GM23248 (cell line): ENCODE measurements around the gene AFF3. TPM values are rescaled to one million over a fixed set of nuclear protein-coding genes. Genes with fewer than 3 reads are reported as not detected.
A peak's percentile ranks its signal among the peaks of the same experiment; 100 is the strongest.

Source experiments
- DNase-seq: peaks from one replicate; pipeline ENCODE4 v3.0.0-alpha.2; 2015
- H2AFZ ChIP-seq: fragments of 200-600 bp; sonication (generic); 2 replicates; pipeline ENCODE4 v1.6.1; 2016; ENCODE audit warnings: antibody characterized with exemption
- H3F3A ChIP-seq: fragments of 200-600 bp; sonication (generic); 2 replicates; pipeline ENCODE4 v1.6.1; 2016; ENCODE audit warnings: mild to moderate bottlenecking, antibody characterized with exemption, mixed run types; ENCODE audit not compliant: insufficient read depth
- H3K27ac ChIP-seq: fragments of 200-600 bp; sonication (generic); 2 replicates; pipeline ENCODE4 v1.5.1; 2016; ENCODE audit warnings: mild to moderate bottlenecking
- H3K27me3 ChIP-seq: fragments of 200-600 bp; sonication (generic); replicated peaks from 2 replicates; pipeline ENCODE4 v1.6.1; 2016; ENCODE audit warnings: mild to moderate bottlenecking; ENCODE audit not compliant: insufficient read depth
- H3K36me3 ChIP-seq: fragments of 200-600 bp; sonication (generic); 2 replicates; pipeline ENCODE4 v1.6.1; 2016; ENCODE audit warnings: low read depth, mild to moderate bottlenecking
- H3K4me1 ChIP-seq: fragments of 200-600 bp; sonication (generic); 2 replicates; pipeline ENCODE4 v1.6.1; 2016; ENCODE audit warnings: mild to moderate bottlenecking; ENCODE audit not compliant: insufficient read depth
- H3K4me2 ChIP-seq: fragments of 200-600 bp; sonication (generic); one replicate; pipeline ENCODE4 v1.6.1; 2016; ENCODE audit warnings: mild to moderate bottlenecking; ENCODE audit not compliant: unreplicated experiment
- H3K4me3 ChIP-seq: fragments of 200-600 bp; sonication (generic); 2 replicates; pipeline ENCODE4 v1.5.1; 2016; ENCODE audit warnings: mild to moderate bottlenecking
- H3K79me2 ChIP-seq: fragments of 200-600 bp; sonication (generic); 2 replicates; pipeline ENCODE4 v1.6.1; 2016; ENCODE audit warnings: mild to moderate bottlenecking; ENCODE audit not compliant: insufficient read depth
- H3K9ac ChIP-seq: fragments of 200-600 bp; sonication (generic); 2 replicates; pipeline ENCODE4 v1.6.1; 2016; ENCODE audit warnings: mild to moderate bottlenecking
- H3K9me2 ChIP-seq: fragments of 200-600 bp; sonication (generic); 2 replicates; pipeline ENCODE4 v1.6.1; 2016; ENCODE audit warnings: mixed run types, mild to moderate bottlenecking, moderate library complexity; ENCODE audit not compliant: insufficient read depth
- H3K9me3 ChIP-seq: fragments of 200-600 bp; sonication (generic); one replicate; pipeline ENCODE4 v1.6.1; 2017; ENCODE audit warnings: low read depth
- H4K20me1 ChIP-seq: fragments of 200-600 bp; sonication (generic); 2 replicates; pipeline ENCODE4 v1.6.0; 2016; ENCODE audit not compliant: insufficient read depth
- EZH2 ChIP-seq: fragments of 200-600 bp; sonication (generic); IDR thresholded peaks from 2 replicates; pipeline ENCODE4 v1.6.1; 2018; ENCODE audit warnings: antibody characterized with exemption, mild to moderate bottlenecking; ENCODE audit not compliant: insufficient read depth, poor library complexity, severe bottlenecking
- EZH2phosphoT487 ChIP-seq: fragments of 200-600 bp; sonication (generic); IDR thresholded peaks from 2 replicates; pipeline ENCODE4 v1.6.1; 2018; ENCODE audit warnings: antibody characterized with exemption, moderate library complexity, mild to moderate bottlenecking, low read depth; ENCODE audit not compliant: insufficient read depth
- WGBS, 2 experiments: methylation state at CpG; one replicate each; pipeline ENCODE4 v1.1.6; 2015 to 2017; ENCODE audit warnings: low lambda C conversion rate in 2 of 2, low coverage in 1 of 2; ENCODE audit errors: missing lambda C conversion rate in 2 of 2; 5-methylcytosine and 5-hydroxymethylcytosine counted together
- in situ Hi-C: fragments of 300-500 bp; cut with MboI; formaldehyde crosslinking; loops from 2 replicates; pipeline ENCODE4 v1.15.0; 2020
- polyA plus RNA-seq: library from polyadenylated mRNA; unstranded; fragments of >200 nt; fragmentation: Nextera tagmentation; extraction: Ambion mirVana; gene quantifications from 2 replicates; pipeline ENCODE4 v1.2.1, GENCODE V29; 2016
- total RNA-seq: library from RNA; depleted of rRNA; stranded (reverse); fragments of >200 nt; shearing (Covaris generic); gene quantifications from 2 replicates; pipeline ENCODE4 v1.2.3, GENCODE V29; 2014

AFF3 gene
- total and polyA plus RNA-seq, 2 experiments from 2014 or later = 0.56 to 0.86 TPM

- H2AFZ ChIP-seq = no peak overlapping the region
- no peak overlapping the region for H3K27ac ChIP-seq
- no peak overlapping the region for H3K9ac ChIP-seq
- 67 to 70% methylated on average over 5 of the region's 5 CpGs for WGBS, 2 experiments
- no peaks in the 10 kb centered on the region for H3K9me2 ChIP-seq
- no peak for DNase-seq
- H4K20me1 ChIP-seq = no peaks in the 10 kb centered on the region
- H3K4me3 ChIP-seq = no peak overlapping the region
- no peaks in the 10 kb centered on the region for H3F3A ChIP-seq
- no peaks in the 10 kb centered on the region for H3K4me1 ChIP-seq
- in situ Hi-C loops = no loop called here
- no peaks in the 10 kb centered on the region for H3K27me3 ChIP-seq
- no peaks in the 10 kb centered on the region for H3K36me3 ChIP-seq
- H3K79me2 ChIP-seq = no peaks in the 10 kb centered on the region
- TF ChIP-seq EZH2phosphoT487 (no peak), EZH2 (no peak)
- no peak overlapping the region for H3K4me2 ChIP-seq
- no peaks in the 10 kb centered on the region for H3K9me3 ChIP-seq
Observed at GRCh38 chr2:99617811-99618210, 524.6 kb downstream of the AFF3 start.

GRCh38 chr2:99615247-99615771, 527.1 kb downstream of the AFF3 start:
- in situ Hi-C loops = no loop called here
- peak; percentile 38 for DNase-seq
- Histone ChIP-seq H3K9me3 (no peaks in the 10 kb centered on the region), H3K36me3 (no peaks in the 10 kb centered on the region), H4K20me1 (no peaks in the 10 kb centered on the region), H3K27ac (no peak overlapping the region), H3K4me1 (no peaks in the 10 kb centered on the region), H3K27me3 (no peaks in the 10 kb centered on the region), H3K9me2 (no peaks in the 10 kb centered on the region), H3K4me3 (no peak overlapping the region), H3F3A (no peaks in the 10 kb centered on the region), H3K79me2 (no peaks in the 10 kb centered on the region), H3K4me2 (no peak overlapping the region), H3K9ac (no peak overlapping the region), H2AFZ (no peak overlapping the region)
- TF ChIP-seq EZH2 = no peak
- no peak for TF ChIP-seq EZH2phosphoT487
- 25 to 39% methylated on average over 12 of the region's 12 CpGs for WGBS, 2 experiments

GRCh38 chr2:99613980-99614379, 528.4 kb downstream of the AFF3 start:
- no peak overlapping the region for H3K4me3 ChIP-seq
- H3K36me3 ChIP-seq = no peaks in the 10 kb centered on the region
- H3K79me2 ChIP-seq = no peaks in the 10 kb centered on the region
- in situ Hi-C loops = no loop called here
- H4K20me1 ChIP-seq = no peaks in the 10 kb centered on the region
- no peaks in the 10 kb centered on the region for H3K27me3 ChIP-seq
- H2AFZ ChIP-seq = no peak overlapping the region
- H3K9me2 ChIP-seq = no peaks in the 10 kb centered on the region
- no peaks in the 10 kb centered on the region for H3K9me3 ChIP-seq
- no peak overlapping the region for H3K27ac ChIP-seq
- H3K4me2 ChIP-seq = no peak overlapping the region
- H3K9ac ChIP-seq = no peak overlapping the region
- TF ChIP-seq EZH2phosphoT487 (no peak), EZH2 (no peak)
- 71 to 72% methylated on average over 3 of the region's 3 CpGs for WGBS, 2 experiments
- no peaks in the 10 kb centered on the region for H3K4me1 ChIP-seq
- H3F3A ChIP-seq = no peaks in the 10 kb centered on the region
- no peak for DNase-seq

- no peak overlapping the region for H3K9ac ChIP-seq
- H4K20me1 ChIP-seq = no peaks in the 10 kb centered on the region
- H3K36me3 ChIP-seq = no peaks in the 10 kb centered on the region
- H3K27ac ChIP-seq = no peak overlapping the region
- no peaks in the 10 kb centered on the region for H3F3A ChIP-seq
- H3K4me3 ChIP-seq = no peak overlapping the region
- H3K79me2 ChIP-seq = no peaks in the 10 kb centered on the region
- in situ Hi-C loops = no loop called here
- H3K4me1 ChIP-seq = peaks cover 7% of the 10 kb centered on the region
- H3K27me3 ChIP-seq = no peaks in the 10 kb centered on the region
- 87 to 96% methylated on average over 6 of the region's 6 CpGs for WGBS, 2 experiments
- no peak overlapping the region for H2AFZ ChIP-seq
- H3K4me2 ChIP-seq = no peak overlapping the region
- no peaks in the 10 kb centered on the region for H3K9me3 ChIP-seq
- no peak for DNase-seq
- TF ChIP-seq EZH2phosphoT487 (no peak), EZH2 (no peak)
- no peaks in the 10 kb centered on the region for H3K9me2 ChIP-seq
Observed at GRCh38 chr2:99611786-99612185, 530.6 kb downstream of the AFF3 start.

- in situ Hi-C loops = no loop called here
- peaks cover 7% of the 10 kb centered on the region for H3K4me1 ChIP-seq
- no peaks in the 10 kb centered on the region for H3K27me3 ChIP-seq
- no peaks in the 10 kb centered on the region for H3K36me3 ChIP-seq
- H4K20me1 ChIP-seq = no peaks in the 10 kb centered on the region
- H3K79me2 ChIP-seq = no peaks in the 10 kb centered on the region
- H3K9ac ChIP-seq = no peak overlapping the region
- WGBS, 2 experiments = 55 to 61% methylated on average over 2 of the region's 2 CpGs
- H3K9me3 ChIP-seq = no peaks in the 10 kb centered on the region
- no peak overlapping the region for H3K4me3 ChIP-seq
- TF ChIP-seq EZH2 = no peak
- TF ChIP-seq EZH2phosphoT487 = no peak
- no peaks in the 10 kb centered on the region for H3F3A ChIP-seq
- no peaks in the 10 kb centered on the region for H3K9me2 ChIP-seq
- no peak for DNase-seq
- H2AFZ ChIP-seq = no peak overlapping the region
- H3K27ac ChIP-seq = no peak overlapping the region
- no peak overlapping the region for H3K4me2 ChIP-seq
Observed at GRCh38 chr2:99611034-99611433, 531.4 kb downstream of the AFF3 start.
